ENCODE measurements around the gene PLEK.
"Not testable (repeated sequence)": the region's sequence is repeated elsewhere in the genome, so short reads cannot be mapped to it uniquely, and the experiment has no call there.

Gene PLEK

GRCh38 chr2:68396093-68396492, 31.0 kb downstream of the PLEK start:
- ChIA-PET CTCF (no interaction called here), POLR2A (no interaction called here)
- TF ChIP-seq IKZF3 (tag by site-specific recombination; IDR thresholded peaks at IDR 0.05) (no peak), MEIS1 (CRISPR knock-in tag; IDR thresholded peaks at IDR 0.05; ENCODE audit: borderline replicate concordance) (no peak), ELK4 (IDR thresholded peaks at IDR 0.05; ENCODE audit: borderline replicate concordance, low read depth, low read length) (no peak), ZNF394 (tag by site-specific recombination; IDR thresholded peaks at IDR 0.05; ENCODE audit: borderline replicate concordance) (no peak), ZNF202 (tag by site-specific recombination; IDR thresholded peaks at IDR 0.05; ENCODE audit: borderline replicate concordance) (no peak), SP3 (tag by site-specific recombination; IDR thresholded peaks at IDR 0.05) (no peak), ZNF324 (tag by site-specific recombination; IDR thresholded peaks at IDR 0.05) (no peak), ZBTB10 (tag by site-specific recombination; IDR thresholded peaks at IDR 0.05) (no peak), OVOL3 (tag by site-specific recombination; IDR thresholded peaks at IDR 0.05) (no peak), ZNF211 (tag by site-specific recombination; IDR thresholded peaks at IDR 0.05; ENCODE audit: low read depth) (no peak), ZBTB7A (tag by site-specific recombination; IDR thresholded peaks at IDR 0.05; ENCODE audit: low read depth) (no peak), ZNF585B (tag by site-specific recombination; IDR thresholded peaks at IDR 0.05) (no peak), ZNF350 (tag by site-specific recombination; IDR thresholded peaks at IDR 0.05) (no peak)
- TF ChIP-seq, protein P1, sequence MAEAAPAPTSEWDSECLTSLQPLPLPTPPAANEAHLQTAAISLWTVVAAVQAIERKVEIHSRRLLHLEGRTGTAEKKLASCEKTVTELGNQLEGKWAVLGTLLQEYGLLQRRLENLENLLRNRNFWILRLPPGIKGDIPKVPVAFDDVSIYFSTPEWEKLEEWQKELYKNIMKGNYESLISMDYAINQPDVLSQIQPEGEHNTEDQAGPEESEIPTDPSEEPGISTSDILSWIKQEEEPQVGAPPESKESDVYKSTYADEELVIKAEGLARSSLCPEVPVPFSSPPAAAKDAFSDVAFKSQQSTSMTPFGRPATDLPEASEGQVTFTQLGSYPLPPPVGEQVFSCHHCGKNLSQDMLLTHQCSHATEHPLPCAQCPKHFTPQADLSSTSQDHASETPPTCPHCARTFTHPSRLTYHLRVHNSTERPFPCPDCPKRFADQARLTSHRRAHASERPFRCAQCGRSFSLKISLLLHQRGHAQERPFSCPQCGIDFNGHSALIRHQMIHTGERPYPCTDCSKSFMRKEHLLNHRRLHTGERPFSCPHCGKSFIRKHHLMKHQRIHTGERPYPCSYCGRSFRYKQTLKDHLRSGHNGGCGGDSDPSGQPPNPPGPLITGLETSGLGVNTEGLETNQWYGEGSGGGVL (tag by site-specific recombination; IDR thresholded peaks at IDR 0.05) = no peak
- TF ChIP-seq, protein P2, sequence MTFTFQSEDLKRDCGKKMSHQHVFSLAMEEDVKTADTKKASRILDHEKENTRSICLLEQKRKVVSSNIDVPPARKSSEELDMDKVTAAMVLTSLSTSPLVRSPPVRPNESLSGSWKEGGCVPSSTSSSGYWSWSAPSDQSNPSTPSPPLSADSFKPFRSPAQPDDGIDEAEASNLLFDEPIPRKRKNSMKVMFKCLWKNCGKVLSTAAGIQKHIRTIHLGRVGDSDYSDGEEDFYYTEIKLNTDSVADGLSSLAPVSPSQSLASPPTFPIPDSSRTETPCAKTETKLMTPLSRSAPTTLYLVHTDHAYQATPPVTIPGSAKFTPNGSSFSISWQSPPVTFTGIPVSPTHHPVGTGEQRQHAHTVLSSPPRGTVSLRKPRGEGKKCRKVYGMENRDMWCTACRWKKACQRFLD (tag by site-specific recombination; IDR thresholded peaks at IDR 0.05) = no peak
- Histone ChIP-seq H3K27ac (ENCODE audit: extremely low read depth, low read depth, low read length) (no peak overlapping the region), H3K9me3 (ENCODE audit: control insufficient read depth, insufficient read depth, low read depth, low read length) (no peaks in the 10 kb centered on the region), H3K4me3 (ENCODE audit: low read depth, low read length) (no peak overlapping the region), H3K36me3 (ENCODE audit: control insufficient read depth in 2 of 2, insufficient read depth in 1 of 2, low read length in 2 of 2) (no peaks in the 10 kb centered on the region), H3K4me1 (ENCODE audit: control insufficient read depth, insufficient read depth, low read length) (no peaks in the 10 kb centered on the region)

GRCh38 chr2:68397704-68398263, 32.7 kb downstream of the PLEK start:
- H3K4me1 ChIP-seq (ENCODE audit: control insufficient read depth, insufficient read depth, low read length); H3K4me3 ChIP-seq (ENCODE audit: low read depth, low read length); H3K27ac ChIP-seq (ENCODE audit: extremely low read depth, low read depth, low read length); POLR2A ChIA-PET; H3K36me3 ChIP-seq (ENCODE audit: control insufficient read depth in 2 of 2, insufficient read depth in 1 of 2, low read length in 2 of 2); H3K9me3 ChIP-seq (ENCODE audit: control insufficient read depth, insufficient read depth, low read depth, low read length): not testable (repeated sequence)
- peak; percentile 63; the same call in 1 of the 2 replicates for TF ChIP-seq ZNF146 (tag by site-specific recombination; IDR thresholded peaks at IDR 0.05)
- CTCF ChIA-PET = interaction anchor here (0.8 kb wide), 1 partner anchor 19 kb away, joined by 5 read pairs; no protein-coding TSS in a partner anchor

Measured in HEK293 (cell line).